ENCODE data around the gene ZFP91. TPM values are rescaled to one million over a fixed set of nuclear protein-coding genes. Genes with fewer than 3 reads are reported as not detected.

ZFP91 gene
- total RNA-seq, 1 donor from 2014 or later = 63.1 TPM

DNA sequence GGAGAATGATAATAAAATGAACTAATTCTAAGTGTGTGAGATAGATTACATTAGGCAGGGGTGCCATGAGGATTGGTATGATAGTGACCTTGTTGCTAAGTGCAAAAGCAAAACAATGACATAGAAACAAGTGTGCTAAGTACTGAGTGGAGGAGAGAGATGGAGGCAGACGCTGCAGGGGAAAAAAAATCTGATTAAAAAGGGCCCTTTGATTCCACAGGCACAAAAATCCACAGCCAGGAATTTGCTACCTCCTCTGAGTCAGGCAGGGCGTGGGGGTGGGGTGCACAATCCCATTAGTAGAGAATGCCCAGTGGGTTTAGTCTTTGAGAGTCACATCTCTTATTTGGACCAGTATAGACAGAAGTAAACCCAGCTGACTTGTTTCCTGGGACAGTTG is 43.5 kb downstream of the ZFP91 start, which contains the start of gene CNTF:
Gene CNTF, plus strand, starts transcription at position 322 of the 400 bp plus-strand sequence. CDS start 88 bp downstream, outside the sequence.
- intact Hi-C loops (cut with DNase I) = no loop called here
- no peak for DNase-seq (ENCODE audit: low spot score)

DNA sequence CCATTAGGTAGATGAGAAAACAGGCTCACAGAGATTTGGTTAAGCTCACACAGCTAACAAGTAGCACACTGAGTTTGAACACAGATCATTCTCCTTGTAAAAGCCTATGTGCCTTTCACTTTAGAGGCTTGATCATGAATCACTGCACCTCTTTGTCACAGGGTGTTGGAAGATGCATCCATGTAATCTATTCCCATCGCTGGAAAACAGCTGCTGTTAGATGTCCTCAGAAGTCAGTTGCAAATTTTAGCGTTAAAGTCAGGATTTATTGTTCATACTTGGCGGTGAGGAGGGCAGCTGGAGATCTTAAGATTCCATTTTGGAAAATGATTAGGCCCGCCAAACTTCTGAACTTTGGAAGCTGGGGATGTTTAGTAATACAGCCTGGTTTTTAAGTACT is 46.2 kb downstream of the ZFP91 start:
- intact Hi-C loops (cut with DNase I) = loop anchor here (5.0 kb wide), 1 partner anchor 48 kb away; the partner anchor contains the start of genes LPXN and ZFP91
- DNase-seq (ENCODE audit: low spot score) = no peak

DNA sequence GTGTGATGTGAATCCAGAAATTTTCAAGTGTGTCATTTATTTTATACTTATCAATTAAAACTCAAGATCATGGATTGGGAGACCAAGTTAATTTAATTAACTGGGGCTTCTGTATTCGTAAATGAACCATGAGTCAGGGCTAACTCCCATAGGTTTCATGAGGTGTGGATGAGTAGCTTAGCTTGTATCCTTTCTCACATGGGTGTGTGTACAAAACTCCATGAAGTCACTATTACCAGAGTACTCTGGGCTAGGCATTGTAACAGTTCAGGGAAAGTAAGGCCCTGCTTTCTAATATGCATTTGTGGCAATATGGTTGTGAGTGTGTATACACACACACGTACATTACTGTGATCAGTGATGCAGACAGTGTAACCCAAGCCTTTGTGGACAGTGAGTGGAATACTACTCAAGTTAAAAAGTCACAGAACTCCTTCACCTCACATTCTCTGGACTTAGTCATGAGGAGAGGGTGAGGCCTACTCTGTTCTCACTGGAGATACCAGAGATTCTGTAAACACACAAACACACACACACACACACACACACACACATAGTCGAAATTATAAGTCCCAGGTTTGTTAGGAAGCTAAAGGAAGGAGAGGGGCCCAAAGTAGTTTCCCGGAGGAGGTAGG is 47.1 kb downstream of the ZFP91 start:
- intact Hi-C loops (cut with DNase I) = loop anchor here (5.0 kb wide), 1 partner anchor 49 kb away; the partner anchor contains the start of genes LPXN and ZFP91
- DNase-seq (ENCODE audit: low spot score) = no peak

DNA sequence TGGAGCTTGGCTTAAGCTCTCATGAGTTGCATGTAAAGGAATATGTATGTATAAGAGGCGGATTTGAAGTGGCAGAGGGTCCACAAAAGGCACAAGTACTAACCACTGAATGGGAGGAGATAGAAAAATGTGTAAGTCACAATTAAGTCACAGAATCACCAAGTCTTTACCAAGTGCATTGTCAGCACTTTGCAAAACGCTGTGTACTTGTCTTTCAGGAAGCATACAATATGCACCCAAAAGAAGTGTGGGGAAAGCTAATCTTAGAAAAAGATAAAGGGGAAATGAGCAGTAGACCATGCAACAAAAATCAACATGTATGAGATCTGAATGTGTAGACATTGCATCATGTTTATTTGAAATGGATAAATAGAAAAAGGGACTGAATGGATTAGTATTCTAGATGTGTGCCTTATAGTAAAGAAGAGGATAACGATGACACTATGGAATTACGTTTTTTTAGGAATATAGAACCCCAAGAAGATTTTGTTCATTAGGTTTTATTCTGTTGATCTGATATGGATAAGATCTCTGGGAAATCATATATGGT is 48.1 kb downstream of the ZFP91 start:
- intact Hi-C loops (cut with DNase I) = loop anchor here (5.0 kb wide), 1 partner anchor 50 kb away; the partner anchor contains the start of genes LPXN and ZFP91
- DNase-seq (ENCODE audit: low spot score) = no peak

DNA sequence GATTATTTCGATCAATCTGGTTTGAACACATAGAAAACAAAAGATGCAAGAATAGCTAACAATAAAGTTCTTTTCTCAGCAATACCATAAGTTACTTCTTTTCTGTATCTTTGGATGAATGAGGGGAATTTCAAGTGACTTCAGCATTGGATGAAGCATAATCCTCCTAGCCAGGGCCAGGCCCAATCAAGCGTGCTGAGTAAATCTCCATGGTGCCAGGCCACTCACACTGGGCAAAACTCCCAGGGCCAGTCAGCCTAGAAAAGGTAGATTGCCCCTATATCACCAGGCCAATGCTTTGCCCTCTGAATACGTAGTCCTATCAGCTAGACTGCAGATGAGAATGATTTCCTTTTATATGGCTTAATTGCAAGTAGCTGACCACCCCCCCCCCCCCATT is 49.6 kb downstream of the ZFP91 start:
- DNase-seq (ENCODE audit: low spot score) = no peak
- intact Hi-C loops (cut with DNase I) = loop anchor here (5.0 kb wide), 1 partner anchor 51 kb away; the partner anchor contains the start of genes LPXN and ZFP91

DNA sequence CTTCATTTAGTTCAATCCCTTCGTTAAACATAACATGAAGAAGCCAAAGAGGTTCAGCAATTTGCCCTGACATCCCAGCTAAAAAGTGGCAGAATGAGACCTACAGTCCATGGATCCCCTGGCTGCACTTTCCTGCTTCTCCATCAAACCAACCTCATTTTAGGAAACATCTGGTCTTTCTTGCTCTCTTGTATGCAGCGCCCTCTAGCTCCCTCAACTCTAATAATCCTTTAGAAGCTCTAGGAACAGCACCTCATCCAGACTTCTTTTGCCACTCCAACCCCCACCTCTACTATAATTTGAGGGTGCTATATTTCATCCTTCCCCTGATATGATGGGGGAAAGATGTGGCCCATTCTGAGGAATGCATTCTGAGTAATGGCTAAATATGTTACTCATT is 51.0 kb downstream of the ZFP91 start:
- intact Hi-C loops (cut with DNase I) = loop anchor here (5.0 kb wide), 1 partner anchor 53 kb away; the partner anchor contains the start of genes LPXN and ZFP91
- no peak for DNase-seq (ENCODE audit: low spot score)

DNA sequence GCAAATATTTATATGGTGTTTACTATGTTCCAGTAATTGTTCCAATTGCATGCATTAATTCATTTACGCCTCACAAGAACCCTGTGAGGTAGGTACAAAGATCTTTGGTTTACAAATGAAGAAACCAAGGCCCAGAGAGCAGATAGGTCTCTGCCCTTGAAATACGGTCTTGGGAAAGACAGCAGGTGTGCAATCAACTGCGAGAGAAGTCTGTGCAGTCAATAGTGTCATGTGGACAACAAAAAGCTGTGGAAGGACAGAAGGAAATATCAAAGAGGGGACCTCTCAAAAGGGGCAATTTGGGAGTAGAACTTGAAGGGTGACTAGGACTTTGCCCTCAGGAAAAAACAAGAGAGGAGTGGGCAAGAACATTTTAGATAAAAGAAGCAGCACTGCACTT is 52.5 kb downstream of the ZFP91 start:
- no peak for DNase-seq (ENCODE audit: low spot score)
- intact Hi-C loops (cut with DNase I) = no loop called here

DNA sequence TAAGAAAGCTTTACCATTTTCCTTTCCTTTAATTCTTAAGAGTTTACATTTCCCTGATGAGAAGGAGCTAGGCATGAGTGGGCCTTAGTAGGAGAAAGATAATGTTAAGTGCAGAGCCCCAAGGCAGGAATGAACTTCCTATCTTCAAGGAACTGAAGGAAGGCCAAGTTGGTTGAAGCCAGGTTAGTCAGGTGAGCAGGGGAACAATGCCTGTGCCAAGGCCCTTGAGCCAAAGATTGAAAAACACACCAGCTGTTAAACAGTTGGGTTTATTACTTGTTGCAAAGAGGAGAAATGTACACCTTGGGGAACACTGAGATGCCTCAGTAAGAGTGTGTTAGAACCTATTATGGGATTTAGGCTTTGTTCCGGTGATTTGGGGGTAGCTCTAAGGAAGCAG is 53.6 kb downstream of the ZFP91 start:
- intact Hi-C loops (cut with DNase I) = no loop called here
- DNase-seq (ENCODE audit: low spot score) = no peak

GRCh38 chr11:58636587-58636986 is 57.7 kb downstream of the ZFP91 start:
- intact Hi-C loops (cut with DNase I) = no loop called here
- no peak for DNase-seq (ENCODE audit: low spot score)

DNA sequence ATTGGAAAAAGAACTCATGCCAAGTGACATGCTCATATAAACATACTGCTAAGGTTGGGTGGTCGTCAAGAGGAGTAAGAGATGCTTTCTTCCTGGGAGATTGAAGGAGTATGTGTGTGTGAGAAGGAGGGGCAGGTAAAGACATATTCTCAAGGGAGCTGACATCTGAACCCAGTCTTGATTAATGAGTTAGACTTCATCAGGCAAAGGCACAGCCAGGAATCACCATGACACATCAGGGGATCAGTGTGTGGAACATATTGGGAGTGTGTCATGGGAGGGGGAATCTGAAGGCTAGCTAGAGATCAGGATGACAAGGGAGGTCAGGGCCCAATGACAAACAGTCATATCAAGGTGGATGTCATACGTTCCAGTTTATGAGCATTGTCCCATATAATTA is 58.5 kb downstream of the ZFP91 start:
- no peak for DNase-seq (ENCODE audit: low spot score)
- intact Hi-C loops (cut with DNase I) = no loop called here

GRCh38 chr11:58639103-58639502 is 60.2 kb downstream of the ZFP91 start:
- intact Hi-C loops (cut with DNase I) = no loop called here
- no peak for DNase-seq (ENCODE audit: low spot score)

GRCh38 chr11:58639669-58640068 is 60.8 kb downstream of the ZFP91 start:
- no peak for DNase-seq (ENCODE audit: low spot score)
- intact Hi-C loops (cut with DNase I) = no loop called here

DNA sequence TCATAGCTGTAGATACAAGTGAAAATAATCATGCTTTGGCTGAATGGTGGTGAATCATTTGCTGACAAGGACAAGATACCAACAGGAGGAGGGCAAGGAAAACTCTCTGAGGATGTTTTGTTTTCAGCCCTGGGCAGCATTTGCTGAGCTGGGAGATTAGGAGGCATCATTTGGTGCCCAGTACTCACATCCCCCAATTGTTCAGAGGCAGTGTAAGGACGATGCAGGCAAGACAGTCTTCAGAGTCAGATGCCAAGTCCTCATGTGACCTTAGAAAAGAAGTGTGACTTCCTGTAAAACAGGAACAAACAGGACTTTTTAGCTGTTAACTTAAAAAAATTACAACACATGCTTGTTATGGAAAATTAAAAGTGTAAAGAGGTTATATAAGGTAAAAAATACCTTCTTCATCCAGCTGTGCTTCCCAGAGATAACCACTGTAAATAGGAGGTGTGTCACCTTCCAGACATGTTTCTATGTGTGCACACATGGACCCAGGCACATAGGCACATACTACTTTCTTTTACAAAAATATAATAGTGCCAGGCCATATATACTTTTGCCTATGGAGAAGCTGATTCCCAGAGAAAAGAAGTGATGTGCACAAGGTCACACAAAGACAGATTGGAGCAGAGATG is 61.6 kb downstream of the ZFP91 start:
- DNase-seq (ENCODE audit: low spot score) = no peak
- intact Hi-C loops (cut with DNase I) = no loop called here

- intact Hi-C loops (cut with DNase I) = no loop called here
- no peak for DNase-seq (ENCODE audit: low spot score)
Measured at GRCh38 chr11:58641341-58641740, 62.5 kb downstream of the ZFP91 start.

DNA sequence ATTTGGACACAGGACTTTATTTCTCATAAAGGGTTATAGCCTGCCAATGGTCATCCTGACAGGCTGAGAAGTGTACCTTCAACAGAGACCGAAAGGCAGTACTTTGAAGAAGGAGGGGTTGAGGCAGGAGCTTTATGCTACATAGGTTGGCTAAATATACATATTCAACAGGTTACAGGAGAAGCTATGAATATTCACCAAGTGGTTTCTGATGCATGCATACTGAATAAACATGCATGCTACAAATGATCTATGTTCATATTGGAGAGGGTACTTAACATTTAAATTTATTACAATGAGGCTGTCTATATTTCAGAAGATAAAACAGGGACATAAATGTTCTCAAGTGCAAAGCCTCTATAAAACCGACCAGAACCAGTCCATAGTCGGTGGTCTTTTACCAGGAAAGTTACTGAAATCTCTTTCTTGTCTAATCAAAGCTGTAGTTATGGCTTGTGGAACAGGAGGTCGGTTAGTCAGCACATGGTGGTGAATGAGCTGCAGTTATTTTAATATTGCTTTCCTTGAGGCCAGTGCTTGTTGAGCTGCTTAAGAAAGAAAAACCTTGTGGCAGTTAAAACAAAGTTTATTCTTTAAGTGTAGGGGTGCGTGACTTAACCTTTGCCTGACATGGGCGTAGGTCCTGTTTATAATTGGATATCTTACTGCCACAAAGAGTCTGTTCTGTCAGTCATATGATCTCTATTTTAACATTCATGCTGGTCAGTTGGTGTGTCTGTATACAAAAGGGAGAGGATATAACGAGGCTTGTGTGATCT is 63.1 kb downstream of the ZFP91 start:
- DNase-seq (ENCODE audit: low spot score) = no peak
- intact Hi-C loops (cut with DNase I) = no loop called here

DNA sequence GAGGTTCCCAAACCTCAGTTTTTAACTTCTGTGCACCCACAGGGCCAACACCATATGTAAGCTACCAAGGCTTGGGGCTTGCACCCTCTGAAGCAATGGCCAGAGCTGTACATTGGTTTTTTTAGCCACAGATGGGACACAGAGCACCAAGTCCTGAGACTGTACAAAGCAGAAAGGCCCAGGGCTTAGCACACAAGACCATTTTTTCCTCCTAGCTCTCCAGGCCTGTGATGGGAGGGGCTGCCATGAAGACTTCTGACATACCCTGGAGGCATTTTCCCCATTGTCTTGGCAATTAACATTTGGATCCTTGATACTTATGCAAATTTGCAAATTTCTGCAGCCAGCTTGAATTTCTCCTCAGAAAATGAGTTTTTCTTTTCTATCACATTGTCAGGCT is 67.0 kb downstream of the ZFP91 start:
- DNase-seq (ENCODE audit: low spot score) = no peak
- intact Hi-C loops (cut with DNase I) = no loop called here

DNA sequence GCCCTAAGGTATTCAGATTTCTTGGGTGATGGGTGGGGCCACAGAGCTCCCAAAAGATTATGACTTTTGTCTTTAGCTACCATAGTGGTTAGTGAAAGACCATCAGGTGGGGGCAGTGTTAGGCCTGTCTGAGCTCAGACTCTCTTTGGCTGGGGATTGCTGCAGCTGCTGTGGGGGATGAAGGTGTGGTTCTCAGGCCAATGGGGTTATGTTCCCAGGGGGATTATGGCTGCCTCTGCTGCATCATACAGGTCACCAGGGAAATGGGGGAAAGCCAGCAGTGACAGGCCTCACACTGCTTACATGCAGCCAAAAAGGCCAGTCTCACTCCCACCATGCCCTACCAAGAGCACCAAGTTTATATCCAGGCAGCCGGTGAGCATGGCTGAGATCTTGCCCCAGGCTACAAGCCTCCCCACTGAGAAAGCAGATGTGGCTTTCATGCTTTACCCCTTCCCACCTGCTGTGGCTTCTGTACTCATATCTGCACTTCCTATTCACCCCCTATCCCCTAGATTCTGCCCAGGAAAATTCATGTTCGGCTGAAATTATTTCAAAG is 68.4 kb downstream of the ZFP91 start:
- intact Hi-C loops (cut with DNase I) = no loop called here
- no peak for DNase-seq (ENCODE audit: low spot score)

DNA sequence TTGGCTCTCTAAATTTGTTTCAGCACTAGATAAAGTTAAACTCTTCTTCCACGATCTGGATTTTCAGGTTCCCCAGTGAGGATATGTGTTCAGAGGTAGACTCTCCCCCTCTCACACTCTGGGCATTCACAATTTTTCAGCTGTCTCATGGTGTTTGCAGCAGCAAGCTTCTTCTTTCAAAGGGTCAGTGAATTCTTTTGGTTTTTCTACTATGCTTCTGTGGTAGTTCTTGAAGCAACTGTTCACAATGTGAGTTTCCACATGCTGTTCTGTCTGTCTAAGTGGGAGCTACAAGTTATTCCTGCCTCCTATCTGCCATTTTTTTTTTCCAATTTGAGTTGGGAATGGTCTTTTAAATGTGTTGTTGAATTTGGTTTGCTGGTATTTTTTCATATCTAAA is 69.0 kb downstream of the ZFP91 start:
- no peak for DNase-seq (ENCODE audit: low spot score)
- intact Hi-C loops (cut with DNase I) = no loop called here

GRCh38 chr11:58649623-58650022 is 70.8 kb downstream of the ZFP91 start:
- intact Hi-C loops (cut with DNase I) = no loop called here
- DNase-seq (ENCODE audit: low spot score) = no peak

GRCh38 chr11:58650496-58650895 is 71.6 kb downstream of the ZFP91 start:
- intact Hi-C loops (cut with DNase I) = no loop called here
- DNase-seq (ENCODE audit: low spot score) = no peak
